ENCODE data around the gene SBF2.

The SBF2 gene

DNA sequence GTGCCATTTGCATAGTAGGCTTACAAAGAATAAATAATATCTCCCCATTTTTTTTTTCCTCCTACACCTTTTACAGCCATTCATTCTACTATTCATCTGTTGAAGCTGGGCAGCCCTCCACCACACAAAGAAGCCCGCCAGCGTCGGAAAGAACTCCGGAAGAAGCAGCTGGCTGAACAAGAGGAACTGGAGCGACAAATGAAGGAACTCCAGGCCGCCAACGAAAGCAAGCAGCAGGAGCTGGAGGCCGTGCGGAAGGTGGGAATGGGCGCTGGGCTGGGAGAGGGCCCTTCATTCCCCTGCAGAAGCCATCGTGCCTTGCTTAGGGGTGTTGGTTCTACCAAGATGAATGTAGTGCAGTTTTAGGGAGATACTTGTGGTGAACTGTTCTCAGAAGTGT, 561.6 kb downstream of the SBF2 start:
- no peak for DNase-seq (ENCODE audit: low read depth in 4 of 4, low spot score in 1 of 4)

DNA sequence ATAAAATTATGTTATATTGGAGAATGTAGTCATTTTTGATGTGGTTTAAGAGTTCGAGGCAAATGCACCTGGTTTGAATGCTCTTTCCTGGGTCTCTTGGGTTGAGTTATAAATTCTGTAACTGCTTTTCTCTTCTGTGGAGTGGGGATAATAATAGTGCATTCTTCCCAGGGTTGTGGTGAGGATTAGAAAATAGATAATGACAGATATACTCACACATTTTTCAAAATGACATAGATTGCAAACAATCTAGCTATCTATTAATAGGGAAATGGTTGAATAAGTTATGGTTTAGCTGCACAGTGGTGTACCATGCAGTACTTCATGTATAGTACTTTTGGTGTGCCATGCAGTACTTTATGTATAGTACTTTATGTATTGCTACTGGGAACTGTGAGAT, 562.8 kb downstream of the SBF2 start:
- no peak for DNase-seq (ENCODE audit: low read depth in 4 of 4, low spot score in 1 of 4)
